K562 (cell line): Measurements from ENCODE around the gene ZRANB3.

ENCODE experiments used
- CTCF ChIP-seq, 3 experiments: IDR thresholded peaks in 2 of 3; conservative IDR thresholded peaks in 1 of 3; 2 replicates each; pipeline ENCODE4 v1.5.1; 2011 to 2012; ENCODE audit warnings: low read length in 3 of 3, mild to moderate bottlenecking in 3 of 3, control low read depth in 2 of 3, improper control_type of control experiment in 1 of 3, inconsistent platforms in 1 of 3, low read depth in 1 of 3, mixed read lengths in 1 of 3, moderate library complexity in 1 of 3; ENCODE audit not compliant: insufficient read depth in 2 of 3
- ELK1 ChIP-seq: sonication (generic); formaldehyde crosslinking; IDR thresholded peaks from 2 replicates; pipeline ENCODE4 v1.8.1; 2022; ENCODE audit warnings: missing genetic modification reagents
- EZH2 ChIP-seq: IDR thresholded peaks from 2 replicates; pipeline ENCODE4 v1.6.1; 2012; ENCODE audit warnings: low read depth, mild to moderate bottlenecking, inconsistent platforms, low read length, borderline replicate concordance
- HCFC1 ChIP-seq: IDR thresholded peaks from 2 replicates; pipeline ENCODE4 v1.6.1; 2012; ENCODE audit warnings: low read depth, low read length, improper control_type of control experiment
- KLF6 ChIP-seq: fragments of 250-450 bp; sonication (Bioruptor Pico); IDR thresholded peaks from 2 replicates; pipeline ENCODE4 v1.4.0; 2020; ENCODE audit warnings: mild to moderate bottlenecking, moderate library complexity, borderline replicate concordance
- NFRKB ChIP-seq: fragments of 450-650 bp; IDR thresholded peaks from 2 replicates; pipeline ENCODE4 v1.6.1; 2016; ENCODE audit warnings: low read depth
- NFYB ChIP-seq: IDR thresholded peaks from 2 replicates; pipeline ENCODE4 v1.6.1; 2011; ENCODE audit warnings: mild to moderate bottlenecking, moderate library complexity; ENCODE audit not compliant: insufficient read length; ENCODE audit errors: extremely low read depth
- POLR2AphosphoS5 ChIP-seq: IDR thresholded peaks from 2 replicates; pipeline ENCODE4 v1.6.1; 2011; ENCODE audit warnings: mild to moderate bottlenecking, low read depth, low read length, moderate library complexity; ENCODE audit not compliant: control insufficient read depth, insufficient read depth
- TBP ChIP-seq: optimal IDR thresholded peaks from 2 replicates; pipeline ENCODE3; 2011; ENCODE audit warnings: low read depth, low read length, improper control_type of control experiment
- ZBTB11 ChIP-seq, 3 experiments: fragments of 200-800 bp in 1 of 3; fragments of 250-450 bp in 1 of 3; fragments of 450-650 bp in 1 of 3; sonication (Bioruptor Pico) in 1 of 3; sonication (Bioruptor generic) in 1 of 3; formaldehyde crosslinking in 1 of 3; IDR thresholded peaks; 2 replicates each; pipeline versions ENCODE4 v1.6.1 to v1.8.0; 2016 to 2022; ENCODE audit warnings: mild to moderate bottlenecking in 2 of 3, missing genetic modification characterization in 2 of 3, missing compliant biosample characterization in 1 of 3, moderate library complexity in 1 of 3
- ZNF408 ChIP-seq: fragments of 250-450 bp; sonication (Bioruptor Pico); IDR thresholded peaks from 2 replicates; pipeline ENCODE4 v1.4.0; 2020; ENCODE audit warnings: low read depth, mild to moderate bottlenecking, moderate library complexity
- ZNF644 ChIP-seq: fragments of 200-800 bp; sonication (Bioruptor generic); IDR thresholded peaks from 2 replicates; pipeline ENCODE4 v1.6.1; 2016; ENCODE audit warnings: low read depth, missing genetic modification characterization, missing compliant biosample characterization

GRCh38 chr2:135555311-135555710 is 24.3 kb upstream of the ZRANB3 start:
- no peak for TF ChIP-seq ZNF408 (CRISPR knock-in tag)
- no peak for TF ChIP-seq NFRKB
- TF ChIP-seq NFYB = no peak
- TF ChIP-seq KLF6 = no peak
- TF ChIP-seq ZNF644 = no peak
- TF ChIP-seq HCFC1 = no peak
- TF ChIP-seq TBP = no peak
- TF ChIP-seq ZBTB11 (CRISPR knock-in tag; IDR thresholded peaks at IDR 0.05) = no peak
- TF ChIP-seq EZH2 = no peak
- no peak for TF ChIP-seq CTCF (IDR thresholded peaks at IDR 0.05 in 2 of 3, conservative IDR thresholded peaks at IDR 0.05 in 1 of 3; ENCODE audit: insufficient read depth in 2 of 3, low read depth in 1 of 3, low read length in 3 of 3)
- no peak for TF ChIP-seq POLR2AphosphoS5
- no peak for TF ChIP-seq ELK1
